Coronary artery (tissue), 2 donors: ENCODE data around the gene SLC35G1.
A peak's percentile ranks its signal among the peaks of the same experiment; 100 is the strongest.

Experiments
- DNase-seq: peaks from one replicate; pipeline ENCODE4 v3.0.0-alpha.2; 2017; ENCODE audit warnings: low spot score
- H3K27ac ChIP-seq, 2 donors: fragments of 200-600 bp; sonication (generic); one replicate each; pipeline ENCODE4 v1.5.1; 2016 to 2019
- H3K4me3 ChIP-seq: fragments of 200-600 bp; sonication (generic); 2 replicates; pipeline ENCODE4 v1.5.1; 2016; ENCODE audit warnings: mild to moderate bottlenecking, moderate library complexity
- CTCF ChIP-seq: fragments of 200-600 bp; sonication (generic); IDR thresholded peaks from one replicate; pipeline ENCODE4 v1.5.1; 2019; ENCODE audit warnings: antibody characterized with exemption

Gene SLC35G1

DNA sequence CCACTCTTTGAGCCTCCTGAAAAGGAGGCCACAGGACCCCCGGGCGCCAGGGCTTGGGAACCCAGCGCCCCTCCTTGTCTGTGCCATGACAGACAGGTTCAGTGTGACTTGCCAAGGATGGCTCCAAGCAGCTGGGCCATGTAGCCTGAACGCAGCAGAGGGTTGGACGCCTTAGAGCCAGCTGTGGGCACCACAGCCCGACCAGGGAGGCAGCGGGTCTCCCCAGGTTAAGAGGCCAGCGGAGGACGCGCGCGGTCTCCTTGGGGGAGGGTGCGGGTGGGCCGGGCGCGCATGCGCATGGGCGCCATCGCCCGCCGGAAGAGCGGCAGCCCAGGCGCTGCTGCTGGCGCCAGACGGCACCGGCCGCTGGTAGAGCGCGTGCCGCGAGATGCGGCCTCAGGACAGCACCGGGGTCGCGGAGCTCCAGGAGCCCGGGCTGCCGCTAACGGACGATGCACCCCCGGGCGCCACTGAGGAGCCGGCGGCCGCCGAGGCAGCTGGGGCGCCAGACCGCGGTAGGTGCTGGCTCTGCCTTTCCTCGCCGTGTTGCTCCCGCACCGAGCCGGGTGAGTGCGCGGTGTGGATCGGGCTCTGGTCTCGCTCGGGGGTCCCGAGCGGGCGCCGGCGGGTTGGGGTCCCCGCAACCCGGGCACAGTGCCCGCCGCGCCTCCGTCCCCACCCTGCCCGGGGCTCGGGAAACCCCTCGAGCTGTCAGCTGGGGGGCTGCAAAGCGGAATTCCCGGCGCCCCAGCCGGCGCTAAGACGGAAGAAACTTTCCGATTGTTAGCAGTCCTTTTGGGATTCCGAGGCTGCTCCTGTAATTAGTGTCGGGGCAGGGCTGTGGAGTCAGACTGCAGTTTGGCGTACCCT lies at the start of gene SLC35G1:
TSS of gene SLC35G1 (plus strand) at position 333 of the 870 bp plus-strand sequence. CDS start at position 389, 56 bp downstream.
- Histone ChIP-seq H3K27ac (peak within 1 kb of the TSS in 1 of 2 donors; percentile 45), H3K4me3 (peak within 1 kb of the TSS; percentile 96)
- TF ChIP-seq CTCF = no peak
- DNase-seq = no peak

DNA sequence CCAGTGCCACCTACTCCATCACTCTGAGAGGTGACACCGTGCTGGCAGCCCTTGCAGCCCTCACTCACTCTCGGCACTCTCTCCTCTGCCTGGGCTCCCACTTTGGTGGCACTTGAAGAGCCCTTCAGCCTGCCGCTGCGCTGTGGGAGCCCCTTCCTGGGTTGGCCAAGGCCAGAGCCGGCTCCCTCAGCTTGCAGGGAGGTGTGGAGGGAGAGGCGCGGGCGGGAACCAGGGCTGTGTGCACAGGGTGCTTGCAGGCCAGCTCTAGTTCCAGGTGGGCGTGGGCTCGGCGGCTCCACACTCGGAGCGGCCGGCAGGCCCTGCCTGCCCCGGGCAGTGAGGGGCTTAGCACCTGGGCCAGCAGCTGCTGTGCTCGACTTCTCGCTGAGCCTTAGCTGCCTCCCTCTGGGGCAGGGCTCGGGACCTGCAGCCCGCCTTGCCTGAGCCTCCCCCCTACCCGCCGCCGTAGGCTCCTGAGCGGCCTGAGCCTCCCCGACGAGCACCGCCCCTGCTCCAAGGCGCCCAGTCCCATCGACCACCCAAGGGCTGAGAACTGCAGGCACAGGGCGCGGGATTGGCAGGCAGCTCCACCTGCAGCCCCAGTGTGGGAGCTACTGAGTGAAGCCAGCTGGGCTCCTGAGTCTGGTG lies 48.7 kb upstream of the SLC35G1 start:
- no peak for DNase-seq
- no peak overlapping the region for H3K4me3 ChIP-seq
- TF ChIP-seq CTCF = no peak
- no peak overlapping the region for H3K27ac ChIP-seq

GRCh38 chr10:93849593-93849992 lies 44.2 kb upstream of the SLC35G1 start:
- Histone ChIP-seq H3K4me3 (no peak overlapping the region), H3K27ac (no peak overlapping the region)
- no peak for TF ChIP-seq CTCF
- no peak for DNase-seq

GRCh38 chr10:93850031-93851015 lies 43.5 kb upstream of the SLC35G1 start:
- no peak for DNase-seq
- no peak overlapping the region for H3K27ac ChIP-seq
- no peak for TF ChIP-seq CTCF
- H3K4me3 ChIP-seq = no peak overlapping the region

DNA sequence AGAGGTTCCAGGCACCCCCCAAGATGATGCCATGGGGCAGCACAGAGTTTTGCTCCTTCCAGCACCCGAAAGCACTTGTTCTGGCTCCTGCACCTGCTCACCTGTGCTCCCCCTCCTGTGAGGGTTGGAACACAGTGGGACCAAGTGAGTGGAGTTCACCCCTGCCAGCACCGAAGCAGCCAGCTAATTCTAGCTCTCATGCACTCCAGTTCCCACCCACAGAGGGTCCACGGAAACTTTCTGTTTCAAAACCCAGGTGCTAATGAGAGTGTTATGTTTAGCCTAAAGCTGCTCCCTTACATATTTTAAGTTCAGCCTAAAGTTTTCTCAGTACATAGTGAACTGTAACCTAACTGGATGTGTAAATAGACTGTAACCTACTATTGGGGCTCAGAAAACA lies 42.6 kb upstream of the SLC35G1 start:
- no peak overlapping the region for H3K4me3 ChIP-seq
- no peak for DNase-seq
- no peak overlapping the region for H3K27ac ChIP-seq
- TF ChIP-seq CTCF = no peak

GRCh38 chr10:93852476-93853095 lies 41.2 kb upstream of the SLC35G1 start:
- Histone ChIP-seq H3K4me3 (no peak overlapping the region), H3K27ac (no peak overlapping the region)
- no peak for DNase-seq
- no peak for TF ChIP-seq CTCF
